Ishikawa (cell line): Measurements from ENCODE around the gene MTCH2.

Experiments used
- NFIC ChIP-seq: IDR thresholded peaks from 2 replicates; pipeline ENCODE4 v1.6.1; 2012
- RAD21 ChIP-seq: IDR thresholded peaks from 2 replicates; pipeline ENCODE4 v1.6.1; 2012; ENCODE audit warnings: low read depth
- REST ChIP-seq: IDR thresholded peaks from 2 replicates; pipeline ENCODE4 v1.6.1; 2012; ENCODE audit warnings: low read depth, mild to moderate bottlenecking
- TEAD4 ChIP-seq: IDR thresholded peaks from 2 replicates; pipeline ENCODE4 v1.6.1; 2012
- TF ChIP-seq, protein P1 (sequence below): IDR thresholded peaks from 2 replicates; pipeline ENCODE4 v1.6.1; 2012

DNA sequence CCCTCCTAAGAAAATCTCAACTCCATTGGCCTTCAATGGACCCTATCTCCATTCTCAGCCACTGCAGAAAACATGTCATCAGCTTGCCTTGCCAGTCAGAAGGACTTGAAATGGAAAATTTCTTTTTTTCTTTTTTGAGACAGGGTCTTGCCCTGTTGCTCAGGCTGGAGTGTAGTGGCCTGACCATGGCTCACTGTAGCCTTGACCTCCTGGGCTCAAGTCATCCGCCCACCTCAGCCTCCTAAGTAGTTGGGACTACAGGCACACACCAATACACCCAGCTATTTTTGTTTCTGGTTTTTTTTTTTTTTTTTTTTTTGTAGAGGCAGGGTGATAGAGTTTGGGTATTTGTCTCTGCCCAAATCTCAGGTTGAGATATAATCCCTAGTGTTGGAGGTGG lies 43.8 kb upstream of the MTCH2 start:
- TF ChIP-seq, protein P1, sequence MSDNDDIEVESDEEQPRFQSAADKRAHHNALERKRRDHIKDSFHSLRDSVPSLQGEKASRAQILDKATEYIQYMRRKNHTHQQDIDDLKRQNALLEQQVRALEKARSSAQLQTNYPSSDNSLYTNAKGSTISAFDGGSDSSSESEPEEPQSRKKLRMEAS = no peak
- TF ChIP-seq REST (no peak), RAD21 (no peak), TEAD4 (no peak), NFIC (no peak)
